Upper lobe of left lung (tissue), 6 donors: ENCODE data around the gene DLGAP1. TPM values are rescaled to one million over a fixed set of nuclear protein-coding genes. Genes with fewer than 3 reads are reported as not detected.

ENCODE experiments used
- ATAC-seq, 2 donors: fragments of 200-7000 bp; cut with Tn5 transposase; one replicate each; pipeline ENCODE4 v1.9.1; 2022; ENCODE audit warnings: mild to moderate bottlenecking in 2 of 2, moderate library complexity in 2 of 2; ENCODE audit not compliant: low FRiP score in 2 of 2
- DNase-seq, 2 donors: peaks; one replicate each; pipeline ENCODE4 v3.0.0-alpha.2; 2019 to 2020
- H3K27ac ChIP-seq, 4 donors: fragments of 200-600 bp; sonication (generic); one replicate each; pipeline ENCODE4 v1.5.1; 2016 to 2019
- H3K27me3 ChIP-seq, 4 donors: fragments of 200-600 bp; sonication (generic); one replicate each; pipeline ENCODE4 v1.5.1; 2017 to 2019
- H3K36me3 ChIP-seq, 4 donors: fragments of 200-600 bp; sonication (generic); one replicate each; pipeline ENCODE4 v1.5.1; 2016 to 2019
- H3K4me1 ChIP-seq, 4 donors: fragments of 200-600 bp; sonication (generic); one replicate each; pipeline ENCODE4 v1.5.1; 2018 to 2019
- H3K4me3 ChIP-seq, 4 donors: fragments of 200-600 bp; sonication (generic); one replicate each; pipeline ENCODE4 v1.5.1; 2017 to 2019; ENCODE audit warnings: mild to moderate bottlenecking in 2 of 4, moderate library complexity in 1 of 4
- H3K9me3 ChIP-seq, 4 donors: fragments of 200-600 bp; sonication (generic); one replicate each; pipeline ENCODE4 v1.5.1; 2018 to 2019
- CTCF ChIP-seq, 6 experiments: fragments of 450-650 bp in 4 of 6; fragments of 200-600 bp in 2 of 6; sonication (generic) in 2 of 6; IDR thresholded peaks; one replicate each; pipeline ENCODE4 v1.5.1; 2016 to 2019; ENCODE audit warnings: antibody characterized with exemption in 6 of 6
- EP300 ChIP-seq, 4 donors: sonication (generic); formaldehyde crosslinking; IDR thresholded peaks; one replicate each; pipeline ENCODE4 v1.5.1; 2017; ENCODE audit warnings: antibody characterized with exemption in 4 of 4, control low read depth in 2 of 4
- POLR2A ChIP-seq, 4 donors: fragments of 450-650 bp; IDR thresholded peaks; one replicate each; pipeline ENCODE4 v1.5.1; 2016 to 2017; ENCODE audit warnings: antibody characterized with exemption in 4 of 4, mild to moderate bottlenecking in 2 of 4
- POLR2AphosphoS5 ChIP-seq, 2 donors: sonication (generic); formaldehyde crosslinking; IDR thresholded peaks; one replicate each; pipeline ENCODE4 v1.5.1; 2017; ENCODE audit warnings: antibody characterized with exemption in 2 of 2
- WGBS, 2 donors: methylation state at CpG; one replicate each; pipeline ENCODE4 v1.1.5; 2017 to 2018; 5-methylcytosine and 5-hydroxymethylcytosine counted together
- total RNA-seq, 6 donors: library from RNA; depleted of rRNA in 4 of 6; stranded (reverse); fragments of >200 nt in 4 of 6; gene quantifications; one replicate each; pipeline versions ENCODE4 v1.1.0 to v1.2.1, GENCODE V29; 2016 to 2021
- donor health status: DM: no; HTN: no; CAD: no; lungs with moderate emphysema.
- donor health status: DM: no; HTN: yes; CAD: no; lungs with severe emphysema.

DLGAP1 gene
- total RNA-seq, 6 donors from 2014 or later, result 2.1 to 4.6 (median 3.6) TPM

GRCh38 chr18:3679241-3679640 is 775.9 kb downstream of the DLGAP1 start:
- Histone ChIP-seq H3K9me3 (no peaks in the 10 kb centered on the region), H3K4me3 (no peak overlapping the region), H3K27ac (no peak overlapping the region), H3K36me3 (no peaks in the 10 kb centered on the region), H3K4me1 (no peaks in the 10 kb centered on the region), H3K27me3 (no peaks in the 10 kb centered on the region)
- no peak for TF ChIP-seq EP300 (IDR thresholded peaks at IDR 0.05)
- no peak for TF ChIP-seq POLR2A (IDR thresholded peaks at IDR 0.05)
- no peak for TF ChIP-seq POLR2AphosphoS5 (IDR thresholded peaks at IDR 0.05)
- no peak for TF ChIP-seq CTCF (IDR thresholded peaks at IDR 0.05)
- DNase-seq (no peak), ATAC-seq (peak in 1 of 2 donors; percentile 19)
- 80 to 90% methylated on average over 5 of the region's 5 CpGs for WGBS, 2 donors

- TF ChIP-seq POLR2AphosphoS5 (IDR thresholded peaks at IDR 0.05) (no peak), EP300 (IDR thresholded peaks at IDR 0.05) (no peak), POLR2A (IDR thresholded peaks at IDR 0.05) (no peak), CTCF (IDR thresholded peaks at IDR 0.05) (no peak)
- 95 to 96% methylated on average over 8 of the region's 8 CpGs for WGBS, 2 donors
- H3K27me3 ChIP-seq, result no peaks in the 10 kb centered on the region
- H3K4me3 ChIP-seq, result no peak overlapping the region
- DNase-seq (no peak), ATAC-seq (no peak)
- no peak overlapping the region for H3K27ac ChIP-seq
- H3K9me3 ChIP-seq, result no peaks in the 10 kb centered on the region
- H3K4me1 ChIP-seq, result peaks cover 0 to 9% (median 6%) of the 10 kb centered on the region in 4 donors
- no peaks in the 10 kb centered on the region for H3K36me3 ChIP-seq
Measured at GRCh38 chr18:3675994-3676393, 779.1 kb downstream of the DLGAP1 start.

GRCh38 chr18:3675446-3675845 is 779.7 kb downstream of the DLGAP1 start:
- 94 to 95% methylated on average over 3 of the region's 3 CpGs for WGBS, 2 donors

GRCh38 chr18:3671176-3671575 is 783.9 kb downstream of the DLGAP1 start:
- WGBS, 2 donors, result 15 to 37% methylated on average over 2 of the region's 2 CpGs
- Histone ChIP-seq H3K4me1 (peaks cover under 1 to 12% (median 10%) of the 10 kb centered on the region in 4 donors), H3K9me3 (no peaks in the 10 kb centered on the region), H3K4me3 (no peak overlapping the region), H3K27me3 (no peaks in the 10 kb centered on the region), H3K36me3 (no peaks in the 10 kb centered on the region), H3K27ac (no peak overlapping the region)
- DNase-seq, result no peak
- ATAC-seq, result no peak
- no peak for TF ChIP-seq POLR2A (IDR thresholded peaks at IDR 0.05)
- no peak for TF ChIP-seq POLR2AphosphoS5 (IDR thresholded peaks at IDR 0.05)
- TF ChIP-seq CTCF (IDR thresholded peaks at IDR 0.05), result no peak
- no peak for TF ChIP-seq EP300 (IDR thresholded peaks at IDR 0.05)

More at GRCh38 chr18:3675446-3675845, 779.7 kb downstream of the DLGAP1 start:
- DNase-seq (no peak), ATAC-seq (no peak)
- H3K4me3 ChIP-seq, result no peak overlapping the region
- H3K36me3 ChIP-seq, result no peaks in the 10 kb centered on the region
- peaks cover 0 to 10% (median 8%) of the 10 kb centered on the region in 4 donors for H3K4me1 ChIP-seq
- no peaks in the 10 kb centered on the region for H3K9me3 ChIP-seq
- H3K27me3 ChIP-seq, result no peaks in the 10 kb centered on the region
- TF ChIP-seq EP300 (IDR thresholded peaks at IDR 0.05) (no peak), POLR2A (IDR thresholded peaks at IDR 0.05) (no peak), CTCF (IDR thresholded peaks at IDR 0.05) (no peak), POLR2AphosphoS5 (IDR thresholded peaks at IDR 0.05) (no peak)
- no peak overlapping the region for H3K27ac ChIP-seq

- ATAC-seq (no peak), DNase-seq (no peak)
- Histone ChIP-seq H3K4me1 (peaks cover 4 to 27% (median 17%) of the 10 kb centered on the region in 4 donors), H3K4me3 (no peak overlapping the region), H3K9me3 (no peaks in the 10 kb centered on the region), H3K27me3 (no peaks in the 10 kb centered on the region), H3K27ac (no peak overlapping the region), H3K36me3 (no peaks in the 10 kb centered on the region)
- no peak for TF ChIP-seq POLR2A (IDR thresholded peaks at IDR 0.05)
- TF ChIP-seq POLR2AphosphoS5 (IDR thresholded peaks at IDR 0.05), result no peak
- no peak for TF ChIP-seq EP300 (IDR thresholded peaks at IDR 0.05)
- TF ChIP-seq CTCF (IDR thresholded peaks at IDR 0.05), result no peak
- 95 to 98% methylated on average over 17 of the region's 17 CpGs for WGBS, 2 donors
Measured at GRCh38 chr18:3669376-3669775, 785.7 kb downstream of the DLGAP1 start.
